HG03039 (cell line): Measurements from ENCODE around the gene ZNF584.
"Not testable (repeated sequence)": the region's sequence is repeated elsewhere in the genome, so short reads cannot be mapped to it uniquely, and the experiment has no call there.

Source experiments
- ATAC-seq: cut with Tn5 transposase; IDR thresholded peaks from one replicate; pipeline ENCODE4 v1.9.1; 2021; ENCODE audit warnings: mild to moderate bottlenecking, moderate library complexity; ENCODE audit not compliant: unreplicated experiment

The ZNF584 gene

DNA sequence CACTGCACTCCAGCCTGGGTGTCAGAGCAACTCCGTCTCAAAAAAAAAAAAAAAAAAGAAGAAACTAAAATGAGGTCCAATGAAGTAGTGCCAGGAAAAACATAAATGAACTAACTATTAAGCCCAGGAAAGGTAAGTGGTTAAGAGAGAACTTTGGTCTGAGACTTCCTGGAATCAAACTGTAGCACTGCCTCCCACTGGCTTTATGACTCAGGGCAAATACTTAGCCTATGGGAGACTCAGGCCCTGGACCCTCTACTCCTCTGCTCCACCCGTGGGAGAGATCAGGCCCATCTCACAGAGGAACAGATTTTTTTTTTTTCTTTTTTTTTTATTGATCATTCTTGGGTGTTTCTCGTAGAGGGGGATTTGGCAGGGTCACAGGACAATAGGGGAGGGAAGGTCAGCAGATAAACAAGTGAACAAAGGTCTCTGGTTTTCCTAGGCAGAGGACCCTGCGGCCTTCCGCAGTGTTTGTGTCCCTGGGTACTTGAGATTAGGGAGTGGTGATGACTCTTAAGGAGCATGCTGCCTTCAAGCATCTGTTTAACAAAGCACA is 4.5 kb upstream of the ZNF584 start:
- not testable (repeated sequence) for ATAC-seq

DNA sequence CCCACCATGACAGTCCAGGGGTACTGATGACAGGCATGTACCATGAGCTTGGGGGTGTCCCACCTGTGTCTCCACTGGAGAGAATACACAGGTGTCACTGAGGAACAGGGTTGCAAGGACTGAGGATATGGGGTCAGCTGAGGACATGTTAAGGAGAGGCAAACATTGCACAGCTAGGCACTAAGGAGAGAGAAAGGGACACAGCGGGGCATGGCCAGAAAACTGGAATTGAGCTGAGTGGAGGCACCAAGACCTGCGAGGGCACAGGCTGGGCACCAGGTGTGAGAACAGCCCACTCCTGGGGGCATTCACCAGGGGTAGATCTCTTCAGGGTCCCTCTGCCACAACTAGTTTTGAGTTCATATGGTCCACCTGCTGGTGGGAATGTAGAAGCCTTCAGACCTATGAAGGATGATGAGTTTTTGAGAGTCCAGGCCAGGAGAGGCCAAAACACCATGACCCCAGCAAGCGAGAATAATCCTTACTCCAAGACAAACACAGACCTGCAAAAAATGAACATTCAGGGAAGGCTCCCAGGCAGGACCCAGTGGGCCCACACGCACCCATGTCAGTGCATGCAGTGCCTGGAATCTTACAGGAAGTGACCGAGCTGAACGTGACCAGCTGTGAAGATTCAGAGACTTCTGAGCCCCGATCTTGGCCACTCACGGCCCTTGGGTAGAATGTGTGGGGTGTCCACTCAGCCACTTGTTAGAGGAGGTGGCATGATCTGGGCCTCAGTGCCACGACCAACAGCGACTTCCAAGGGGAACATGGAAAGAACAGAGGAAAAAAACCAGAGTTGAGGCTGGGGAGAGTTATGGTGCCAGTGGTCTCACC is 1.4 kb upstream of the ZNF584 start:
- no peak for ATAC-seq

- ATAC-seq = no peak
Measured at GRCh38 chr19:58407658-58408151, 744 bp upstream of the ZNF584 start.

- no peak for ATAC-seq
Measured at GRCh38 chr19:58409010-58409790, 751 bp downstream of the ZNF584 start.

- no peak for ATAC-seq
Measured at GRCh38 chr19:58416604-58417003, 8.2 kb downstream of the ZNF584 start.

DNA sequence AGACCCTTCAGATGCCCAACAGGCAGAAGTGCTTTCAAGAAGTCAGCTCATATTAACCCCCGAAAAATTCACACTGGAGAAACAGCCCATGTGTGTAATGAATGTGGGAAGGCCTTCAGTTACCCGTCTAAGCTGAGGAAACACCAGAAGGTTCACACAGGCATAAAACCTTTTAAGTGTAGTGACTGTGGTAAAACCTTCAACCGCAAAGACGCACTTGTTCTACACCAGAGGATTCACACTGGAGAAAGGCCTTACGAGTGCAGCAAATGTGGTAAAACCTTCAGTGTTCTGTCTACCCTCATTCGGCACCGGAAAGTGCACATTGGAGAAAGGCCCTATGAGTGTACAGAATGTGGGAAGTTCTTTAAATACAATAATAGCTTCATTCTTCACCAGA is 8.6 kb downstream of the ZNF584 start:
- ATAC-seq = no peak

DNA sequence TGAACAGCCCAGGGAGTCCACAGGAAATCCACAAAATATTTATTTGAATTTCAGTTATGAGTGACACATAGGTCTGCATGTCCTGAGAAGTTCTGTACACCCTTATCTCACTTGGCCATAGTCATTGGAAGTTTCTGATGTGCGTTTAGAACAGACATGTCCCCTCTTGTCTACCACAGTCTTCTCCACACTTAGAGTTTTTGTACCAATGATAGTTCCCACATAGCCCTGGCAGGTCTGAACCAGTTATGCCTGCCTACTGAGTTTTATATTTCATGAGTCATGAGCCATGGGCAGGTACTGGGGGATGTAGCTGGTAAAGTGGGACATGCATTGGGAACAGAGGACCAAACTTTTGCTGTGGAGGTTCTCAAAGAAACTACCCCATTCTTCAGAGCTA is 20.2 kb downstream of the ZNF584 start:
- ATAC-seq = no peak

DNA sequence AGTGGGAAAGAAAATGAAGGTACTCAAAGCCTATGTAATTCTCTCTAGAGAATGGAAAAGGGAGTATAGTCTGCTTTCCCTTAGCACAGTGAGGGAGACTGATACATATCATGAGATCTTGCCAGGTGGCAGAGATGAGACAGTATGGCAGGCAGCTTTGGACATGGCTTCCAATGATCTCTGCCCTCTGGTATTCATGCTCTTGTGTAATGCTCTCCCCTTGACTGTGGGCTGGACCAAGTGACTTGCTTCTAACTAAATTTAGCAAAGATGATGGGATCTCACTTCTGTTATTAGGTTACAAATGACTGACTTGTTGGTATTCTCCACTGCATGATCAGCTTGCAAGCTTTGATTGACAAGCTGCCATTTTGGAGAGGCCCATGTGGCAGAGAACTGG is 21.3 kb downstream of the ZNF584 start:
- no peak for ATAC-seq

DNA sequence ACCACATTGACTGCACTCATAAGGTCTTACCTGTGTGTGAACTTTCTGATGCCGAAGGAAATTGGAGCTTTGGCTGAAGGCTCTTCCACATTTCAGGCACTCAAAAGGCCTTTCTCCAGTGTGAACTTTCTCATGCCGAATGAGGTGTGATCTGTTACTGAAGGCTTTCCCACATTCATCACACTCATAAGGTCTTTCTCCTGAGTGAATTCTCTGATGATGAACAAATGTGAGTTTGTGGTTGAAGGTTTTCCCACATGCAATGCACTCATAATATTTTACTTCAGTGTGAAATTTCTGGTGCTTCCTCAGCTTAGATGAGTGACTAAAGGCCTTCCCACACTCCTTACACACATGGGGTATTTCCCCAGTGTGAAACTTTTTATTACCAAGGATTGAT is 25.8 kb downstream of the ZNF584 start:
- no peak for ATAC-seq

DNA sequence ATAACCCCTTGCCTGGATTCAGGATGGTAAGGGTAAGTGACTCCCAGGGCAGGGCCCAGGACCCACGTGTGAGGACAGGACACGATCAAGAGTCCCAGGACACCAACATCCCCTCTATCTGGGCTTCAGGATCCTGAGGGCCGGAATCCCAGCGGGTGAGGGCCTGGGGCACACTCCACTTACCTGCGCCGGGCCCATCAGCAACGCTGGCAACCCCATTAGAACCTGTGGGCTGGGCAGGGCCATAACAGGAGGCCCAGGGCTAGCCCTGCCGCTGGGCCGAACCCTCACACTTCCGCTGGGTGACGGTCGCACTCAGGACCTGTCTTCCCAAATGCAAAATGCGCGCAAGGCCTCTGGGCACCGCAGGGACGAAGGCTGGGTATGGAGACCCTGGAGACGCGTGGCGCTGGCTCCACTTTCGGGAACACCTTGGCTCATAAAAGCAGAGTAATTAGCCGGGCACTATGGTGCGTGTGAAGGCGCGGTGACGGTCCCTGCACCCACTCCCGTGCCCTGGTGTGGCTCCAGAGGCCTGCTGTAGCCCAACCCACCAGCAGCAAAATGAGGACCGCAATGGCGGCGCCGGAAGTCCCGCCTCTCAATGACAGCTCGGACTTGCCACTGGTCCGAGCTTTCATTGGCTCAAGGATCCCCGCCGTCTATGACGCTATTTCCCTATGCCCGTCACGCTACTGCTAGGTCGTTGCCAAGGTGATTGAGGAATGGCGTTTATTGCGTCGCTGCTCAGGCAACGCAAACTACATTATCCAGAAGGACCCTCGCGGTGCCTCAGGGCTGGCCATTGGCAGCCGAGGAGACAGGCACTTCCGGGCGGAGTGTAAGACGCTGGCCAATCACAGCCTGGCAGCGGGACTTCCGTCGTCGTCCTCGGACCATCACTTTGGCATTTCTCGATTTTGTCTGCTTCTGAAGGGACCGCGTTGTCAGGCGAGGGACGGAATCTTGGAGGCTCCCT is 31.4 kb downstream of the ZNF584 start, which contains the start of gene ZNF132:
Gene ZNF132, minus strand, starts transcription at position 578 of the 979 bp plus-strand sequence. Its CDS starts 332 bp downstream, at position 246.
- peak; percentile 93 for ATAC-seq

DNA sequence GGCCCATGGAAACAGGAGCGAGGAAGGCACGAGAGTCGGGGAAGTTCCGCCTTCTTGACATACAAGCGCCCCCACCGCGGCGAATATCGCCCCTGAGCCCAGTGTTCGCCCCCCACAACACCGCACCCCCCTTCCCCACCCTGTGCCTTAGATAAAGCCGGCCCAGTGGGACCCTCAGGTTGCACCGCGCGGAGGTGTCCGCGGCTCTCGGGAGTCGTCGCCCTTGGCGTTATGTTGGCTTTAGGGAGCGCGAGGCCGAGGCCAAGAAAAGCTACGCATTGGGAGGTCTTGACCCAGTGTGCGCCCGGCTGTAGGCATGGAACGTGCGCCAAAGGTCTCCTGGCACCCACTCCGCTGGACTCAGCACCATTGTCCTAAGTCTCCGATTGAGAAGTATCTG is 32.1 kb downstream of the ZNF584 start:
- ATAC-seq = no peak

- ATAC-seq = not testable (repeated sequence)
Measured at GRCh38 chr19:58442986-58443385, 34.5 kb downstream of the ZNF584 start.

GRCh38 chr19:58448860-58449259 is 40.4 kb downstream of the ZNF584 start:
- ATAC-seq = not testable (repeated sequence)

DNA sequence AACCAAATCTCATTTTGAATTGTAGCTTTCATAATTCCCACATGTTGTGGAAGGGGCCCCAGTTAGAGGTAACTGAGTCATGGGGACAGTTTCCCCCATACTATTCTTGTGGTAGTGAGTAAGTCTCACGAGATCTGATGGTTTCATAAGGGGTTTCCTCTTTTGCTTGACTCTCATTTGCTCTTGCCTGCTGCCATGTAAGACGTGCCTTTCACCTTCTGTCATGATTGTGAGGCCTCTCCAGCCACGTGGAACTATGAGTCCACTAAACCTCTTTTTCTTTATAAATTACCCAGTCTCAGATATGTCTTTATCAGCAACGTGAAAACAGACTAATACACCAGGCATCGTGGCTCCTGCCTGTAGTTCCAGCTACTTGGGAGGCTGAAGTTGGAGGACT is 41.5 kb downstream of the ZNF584 start:
- not testable (repeated sequence) for ATAC-seq

DNA sequence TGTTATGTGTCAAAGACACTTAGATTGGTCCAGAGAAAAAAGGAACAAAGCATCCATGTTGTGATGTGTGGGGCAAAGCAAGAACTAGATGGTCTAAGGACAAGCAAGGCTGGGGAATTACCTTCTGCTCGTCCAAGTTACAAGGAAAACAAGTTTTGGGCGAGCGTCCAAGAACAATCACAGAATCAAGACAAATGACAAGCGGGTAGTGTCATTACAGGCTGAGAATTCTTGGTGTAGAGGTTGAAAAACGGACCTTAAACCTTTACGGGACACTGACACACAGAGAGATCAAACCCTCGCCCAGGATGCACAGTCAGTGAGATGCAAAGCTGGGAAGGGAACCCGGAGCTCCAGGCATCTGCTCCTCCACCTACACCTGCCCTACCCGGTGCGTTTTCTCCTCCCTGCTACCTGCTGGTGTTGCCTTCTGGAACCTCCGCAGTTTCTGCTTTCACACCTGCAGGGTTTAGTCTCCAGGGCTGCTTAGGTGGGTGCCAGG is 42.5 kb downstream of the ZNF584 start:
- no peak for ATAC-seq

DNA sequence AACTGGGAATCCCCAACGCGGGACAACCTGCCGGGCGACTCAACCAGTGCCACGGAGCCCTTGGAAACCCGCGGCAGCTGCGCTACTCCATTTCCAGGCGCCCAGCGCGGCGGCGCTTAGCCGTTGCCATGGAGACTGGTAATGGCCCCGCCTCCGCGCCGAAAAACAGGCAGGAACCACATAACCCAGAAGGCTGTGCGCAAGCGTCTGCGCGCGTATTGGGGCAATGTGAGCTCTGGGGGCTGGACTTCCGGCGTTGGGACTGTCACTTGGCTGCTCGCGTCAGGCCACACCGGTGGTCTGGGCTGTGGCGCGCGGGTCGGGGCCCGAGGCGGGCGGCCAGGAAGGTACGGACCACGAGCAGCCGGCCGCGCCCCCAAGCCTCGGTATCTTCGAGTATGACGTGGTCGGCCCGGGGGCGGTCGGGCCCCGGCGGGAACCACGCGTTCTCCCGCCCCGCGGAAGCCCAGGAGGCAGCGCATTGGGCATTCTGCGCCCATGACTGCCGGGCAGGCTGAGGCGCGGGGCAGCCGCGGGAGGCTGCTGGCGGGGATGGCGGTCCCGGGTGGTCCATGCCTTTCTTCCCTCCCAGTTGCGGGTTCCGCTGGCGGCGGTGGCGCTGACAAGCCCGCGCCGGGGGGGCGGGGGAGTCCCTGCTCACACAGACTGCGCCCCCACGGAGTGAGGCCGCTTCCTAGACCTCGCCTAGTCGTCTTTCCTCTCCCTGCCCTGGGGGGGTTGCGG is 43.1 kb downstream of the ZNF584 start, which contains the start of gene ZNF324B:
Gene ZNF324B, plus strand, starts transcription at position 265 of the 744 bp plus-strand sequence. CDS start 2,080 bp downstream, outside the sequence.
- ATAC-seq = peak; percentile 92

DNA sequence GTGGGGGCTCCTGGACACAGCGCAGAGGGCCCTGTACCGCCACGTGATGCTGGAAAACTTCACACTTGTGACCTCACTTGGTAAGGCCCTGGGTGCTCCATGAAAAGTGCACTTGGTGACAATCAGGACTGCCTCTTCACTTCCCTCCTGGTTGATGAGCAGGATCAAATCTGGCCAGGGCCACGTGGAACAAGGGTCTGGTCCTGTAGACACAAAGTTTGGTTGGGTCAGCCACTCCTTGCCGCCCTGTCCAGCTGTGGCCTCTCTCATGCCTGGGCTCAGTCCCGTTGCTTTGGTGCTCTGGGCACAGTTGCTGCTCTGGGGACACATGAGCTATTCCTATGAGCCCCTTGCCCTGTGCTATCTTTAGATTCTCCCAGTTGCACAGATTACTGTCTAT is 45.3 kb downstream of the ZNF584 start:
- ATAC-seq = no peak

GRCh38 chr19:58455306-58455705 is 46.9 kb downstream of the ZNF584 start:
- no peak for ATAC-seq

GRCh38 chr19:58456111-58456510 is 47.7 kb downstream of the ZNF584 start:
- no peak for ATAC-seq
